ENCODE data around the gene SLC6A17.
A peak's percentile ranks its signal among the peaks of the same experiment; 100 is the strongest.

The SLC6A17 gene

GRCh38 chr1:110152133-110152785, 2.0 kb downstream of the SLC6A17 start:
- Mint-ChIP-seq H3K27me3 (peaks cover 15% of the 10 kb centered on the region), H3K4me3 (no peak overlapping the region), H3K9me3 (no peaks in the 10 kb centered on the region), H3K4me1 (peaks cover 3% of the 10 kb centered on the region), H3K36me3 (no peaks in the 10 kb centered on the region), H3K27ac (no peak overlapping the region)
- no peak for DNase-seq
- CTCF ChIA-PET: interaction anchor here (1.3 to 2.1 kb wide), 2 partner anchors 11 to 90 kb away, joined by 3 to 4 read pairs; no protein-coding TSS in a partner anchor

- Mint-ChIP-seq H3K4me3 (no peak overlapping the region), H3K9me3 (no peaks in the 10 kb centered on the region), H3K27ac (no peak overlapping the region), H3K27me3 (peaks cover 19% of the 10 kb centered on the region), H3K4me1 (peaks cover 3% of the 10 kb centered on the region), H3K36me3 (no peaks in the 10 kb centered on the region)
- no peak for DNase-seq
- CTCF ChIA-PET: interaction anchor here (0.7 to 2.1 kb wide), 2 partner anchors 19 to 92 kb away, joined by 3 to 4 read pairs; no protein-coding TSS in a partner anchor
These were observed 3.2 kb downstream of the SLC6A17 start for GRCh38 chr1:110153407-110153950.

- no peaks in the 10 kb centered on the region for H3K9me3 Mint-ChIP-seq
- H3K27ac Mint-ChIP-seq: no peak overlapping the region
- CTCF ChIA-PET: interaction anchor here (0.9 kb wide), 1 partner anchor 96 kb away, joined by 3 read pairs; no protein-coding TSS in a partner anchor
- peaks cover 28% of the 10 kb centered on the region for H3K27me3 Mint-ChIP-seq
- no peaks in the 10 kb centered on the region for H3K36me3 Mint-ChIP-seq
- DNase-seq: peak; percentile 77
- H3K4me3 Mint-ChIP-seq: no peak overlapping the region
- H3K4me1 Mint-ChIP-seq: no peaks in the 10 kb centered on the region
These were observed 5.7 kb downstream of the SLC6A17 start for GRCh38 chr1:110155878-110156522.

GRCh38 chr1:110158261-110158660, 8.0 kb downstream of the SLC6A17 start:
- CTCF ChIA-PET: no interaction called here
- Mint-ChIP-seq H3K36me3 (no peaks in the 10 kb centered on the region), H3K4me1 (no peaks in the 10 kb centered on the region), H3K9me3 (no peaks in the 10 kb centered on the region), H3K27ac (no peak overlapping the region), H3K27me3 (peaks cover 34% of the 10 kb centered on the region), H3K4me3 (no peak overlapping the region)
- no peak for DNase-seq

GRCh38 chr1:110159168-110159567, 8.9 kb downstream of the SLC6A17 start:
- CTCF ChIA-PET: no interaction called here
- no peaks in the 10 kb centered on the region for H3K9me3 Mint-ChIP-seq
- no peak for DNase-seq
- no peak overlapping the region for H3K27ac Mint-ChIP-seq
- no peak overlapping the region for H3K4me3 Mint-ChIP-seq
- no peaks in the 10 kb centered on the region for H3K36me3 Mint-ChIP-seq
- no peaks in the 10 kb centered on the region for H3K4me1 Mint-ChIP-seq
- peaks cover 34% of the 10 kb centered on the region for H3K27me3 Mint-ChIP-seq

GRCh38 chr1:110160538-110161100, 10.3 kb downstream of the SLC6A17 start:
- Mint-ChIP-seq H3K27me3 (peaks cover 35% of the 10 kb centered on the region), H3K36me3 (no peaks in the 10 kb centered on the region), H3K27ac (no peak overlapping the region), H3K9me3 (no peaks in the 10 kb centered on the region), H3K4me1 (no peaks in the 10 kb centered on the region), H3K4me3 (no peak overlapping the region)
- CTCF ChIA-PET: no interaction called here
- no peak for DNase-seq

- CTCF ChIA-PET: no interaction called here
- H3K27ac Mint-ChIP-seq: no peak overlapping the region
- no peaks in the 10 kb centered on the region for H3K9me3 Mint-ChIP-seq
- no peak for DNase-seq
- H3K4me3 Mint-ChIP-seq: no peak overlapping the region
- H3K4me1 Mint-ChIP-seq: no peaks in the 10 kb centered on the region
- no peaks in the 10 kb centered on the region for H3K36me3 Mint-ChIP-seq
- H3K27me3 Mint-ChIP-seq: peaks cover 30% of the 10 kb centered on the region
These were observed 10.9 kb downstream of the SLC6A17 start for GRCh38 chr1:110161165-110161564.

- Mint-ChIP-seq H3K9me3 (no peaks in the 10 kb centered on the region), H3K4me3 (no peak overlapping the region), H3K4me1 (no peaks in the 10 kb centered on the region), H3K36me3 (no peaks in the 10 kb centered on the region), H3K27me3 (peaks cover 28% of the 10 kb centered on the region), H3K27ac (no peak overlapping the region)
- no peak for DNase-seq
- CTCF ChIA-PET: no interaction called here
These were observed 11.6 kb downstream of the SLC6A17 start for GRCh38 chr1:110161849-110162248.

- CTCF ChIA-PET: interaction anchor here (2.0 kb wide), 1 partner anchor 333 kb away, joined by 5 read pairs; no protein-coding TSS in a partner anchor
- no peaks in the 10 kb centered on the region for H3K36me3 Mint-ChIP-seq
- no peak for DNase-seq
- H3K9me3 Mint-ChIP-seq: no peaks in the 10 kb centered on the region
- H3K4me3 Mint-ChIP-seq: no peak overlapping the region
- H3K4me1 Mint-ChIP-seq: no peaks in the 10 kb centered on the region
- peaks cover 27% of the 10 kb centered on the region for H3K27me3 Mint-ChIP-seq
- no peak overlapping the region for H3K27ac Mint-ChIP-seq
These were observed 13.3 kb downstream of the SLC6A17 start for GRCh38 chr1:110163591-110163990.

- Mint-ChIP-seq H3K4me3 (no peak overlapping the region), H3K4me1 (no peaks in the 10 kb centered on the region), H3K36me3 (no peaks in the 10 kb centered on the region), H3K27ac (no peak overlapping the region), H3K9me3 (no peaks in the 10 kb centered on the region), H3K27me3 (peaks cover 22% of the 10 kb centered on the region)
- no peak for DNase-seq
- CTCF ChIA-PET: no interaction called here
These were observed 14.5 kb downstream of the SLC6A17 start for GRCh38 chr1:110164725-110165350.

GRCh38 chr1:110165761-110166231, 15.5 kb downstream of the SLC6A17 start:
- CTCF ChIA-PET: no interaction called here
- H3K4me3 Mint-ChIP-seq: no peak overlapping the region
- no peaks in the 10 kb centered on the region for H3K36me3 Mint-ChIP-seq
- peaks cover 18% of the 10 kb centered on the region for H3K27me3 Mint-ChIP-seq
- no peak for DNase-seq
- no peaks in the 10 kb centered on the region for H3K4me1 Mint-ChIP-seq
- no peaks in the 10 kb centered on the region for H3K9me3 Mint-ChIP-seq
- H3K27ac Mint-ChIP-seq: no peak overlapping the region

GRCh38 chr1:110166861-110167260, 16.6 kb downstream of the SLC6A17 start:
- DNase-seq: no peak
- H3K4me1 Mint-ChIP-seq: no peaks in the 10 kb centered on the region
- no peak overlapping the region for H3K4me3 Mint-ChIP-seq
- H3K9me3 Mint-ChIP-seq: no peaks in the 10 kb centered on the region
- peaks cover 14% of the 10 kb centered on the region for H3K27me3 Mint-ChIP-seq
- CTCF ChIA-PET: no interaction called here
- H3K36me3 Mint-ChIP-seq: no peaks in the 10 kb centered on the region
- H3K27ac Mint-ChIP-seq: no peak overlapping the region

- no peak overlapping the region for H3K27ac Mint-ChIP-seq
- no peak for DNase-seq
- H3K9me3 Mint-ChIP-seq: no peaks in the 10 kb centered on the region
- no peaks in the 10 kb centered on the region for H3K4me1 Mint-ChIP-seq
- CTCF ChIA-PET: no interaction called here
- peaks cover 19% of the 10 kb centered on the region for H3K27me3 Mint-ChIP-seq
- H3K4me3 Mint-ChIP-seq: no peak overlapping the region
- no peaks in the 10 kb centered on the region for H3K36me3 Mint-ChIP-seq
These were observed 20.8 kb downstream of the SLC6A17 start for GRCh38 chr1:110170766-110171733.
